WTC11 (cell line): ENCODE results near the gene CXCL16. TPM values are rescaled to one million over a fixed set of nuclear protein-coding genes. Genes with fewer than 3 reads are reported as not detected.
A peak's percentile ranks its signal among the peaks of the same experiment; 100 is the strongest.

Experiments
- ATAC-seq: fragments of 200-7000 bp; cut with Tn5 transposase; 2 replicates; pipeline ENCODE4 v1.10.0; 2021; ENCODE audit warnings: mild to moderate bottlenecking, moderate library complexity
- CTCF ChIA-PET: fragments of 300-600 bp; sonication (Branson Sonifier 250); formaldehyde crosslinking; loops from one replicate; lab custom pipeline; 2021; ENCODE audit warnings: antibody characterized with exemption; lab: Charles Lee
- POLR2A ChIA-PET: fragments of 350-600 bp; sonication (Branson Sonifier 250); formaldehyde crosslinking; loops from one replicate; lab custom pipeline; 2021; ENCODE audit warnings: antibody characterized with exemption; lab: Charles Lee
- DNase-seq: peaks from one replicate; pipeline ENCODE4 v3.0.0; 2021; ENCODE audit warnings: low spot score
- H3K27ac Mint-ChIP-seq: 2 replicates; pipeline ENCODE4 v1.8.0; 2021; ENCODE audit warnings: mixed read lengths
- H3K27me3 Mint-ChIP-seq: 2 replicates; pipeline ENCODE4 v1.8.0; 2021; ENCODE audit warnings: low read depth, mild to moderate bottlenecking, moderate library complexity, mixed read lengths
- H3K36me3 Mint-ChIP-seq: 2 replicates; pipeline ENCODE4 v1.8.0; 2021; ENCODE audit warnings: mixed read lengths
- H3K4me1 Mint-ChIP-seq: 2 replicates; pipeline ENCODE4 v1.8.0; 2022; ENCODE audit warnings: mixed read lengths
- H3K4me3 Mint-ChIP-seq: 2 replicates; pipeline ENCODE4 v1.8.0; 2021; ENCODE audit warnings: mild to moderate bottlenecking, moderate library complexity, mixed read lengths
- H3K9me3 Mint-ChIP-seq: 2 replicates; pipeline ENCODE4 v1.8.0; 2021; ENCODE audit warnings: mixed read lengths
- ATF1 ChIP-seq: sonication (generic); formaldehyde crosslinking; IDR thresholded peaks from 2 replicates; pipeline ENCODE4 v1.8.1; 2023; ENCODE audit warnings: mild to moderate bottlenecking, moderate library complexity, missing genetic modification reagents
- CREM ChIP-seq: sonication (generic); formaldehyde crosslinking; IDR thresholded peaks from 2 replicates; pipeline ENCODE4 v1.8.1; 2022; ENCODE audit warnings: mild to moderate bottlenecking, missing genetic modification reagents, moderate library complexity
- FOXK1 ChIP-seq: sonication (generic); formaldehyde crosslinking; IDR thresholded peaks from 2 replicates; pipeline ENCODE4 v1.8.0; 2022; ENCODE audit warnings: mild to moderate bottlenecking, moderate library complexity, missing genetic modification reagents
- FOXP1 ChIP-seq: sonication (generic); formaldehyde crosslinking; IDR thresholded peaks from 2 replicates; pipeline ENCODE4 v1.8.0; 2022; ENCODE audit warnings: missing genetic modification reagents, mild to moderate bottlenecking, moderate library complexity, borderline replicate concordance
- GABPB1 ChIP-seq: sonication (generic); formaldehyde crosslinking; IDR thresholded peaks from 2 replicates; pipeline ENCODE4 v1.8.1; 2023; ENCODE audit warnings: mild to moderate bottlenecking, missing genetic modification reagents
- IRF1 ChIP-seq: sonication (generic); formaldehyde crosslinking; IDR thresholded peaks from 2 replicates; pipeline ENCODE4 v1.8.0; 2023; ENCODE audit warnings: missing genetic modification reagents
- JUN ChIP-seq: sonication (generic); formaldehyde crosslinking; IDR thresholded peaks from 2 replicates; pipeline ENCODE4 v1.8.0; 2023; ENCODE audit warnings: mild to moderate bottlenecking, missing genetic modification reagents
- MXD4 ChIP-seq: fragments of 250-450 bp; sonication (Bioruptor Pico); IDR thresholded peaks from 2 replicates; pipeline ENCODE4 v1.8.0; 2021; ENCODE audit warnings: mild to moderate bottlenecking, moderate library complexity, borderline replicate concordance
- NFE2L1 ChIP-seq: sonication (generic); formaldehyde crosslinking; IDR thresholded peaks from 2 replicates; pipeline ENCODE4 v1.8.1; 2023; ENCODE audit warnings: missing genetic modification reagents
- PREB ChIP-seq: sonication (generic); formaldehyde crosslinking; IDR thresholded peaks from 2 replicates; pipeline ENCODE4 v1.8.1; 2022; ENCODE audit warnings: mild to moderate bottlenecking, missing genetic modification reagents, moderate library complexity, borderline replicate concordance
- RORB ChIP-seq: fragments of 250-450 bp; sonication (Bioruptor Pico); IDR thresholded peaks from 2 replicates; pipeline ENCODE4 v1.9.0; 2021; ENCODE audit warnings: mild to moderate bottlenecking
- SMAD3 ChIP-seq: sonication (generic); formaldehyde crosslinking; IDR thresholded peaks from 2 replicates; pipeline ENCODE4 v1.8.0; 2022; ENCODE audit warnings: missing genetic modification reagents, mild to moderate bottlenecking, borderline replicate concordance
- SOX15 ChIP-seq: fragments of 250-450 bp; sonication (Bioruptor Pico); IDR thresholded peaks from 2 replicates; pipeline ENCODE4 v1.9.0; 2021; ENCODE audit warnings: mild to moderate bottlenecking
- TP53 ChIP-seq: sonication (generic); formaldehyde crosslinking; IDR thresholded peaks from 2 replicates; pipeline ENCODE4 v1.8.1; 2023; ENCODE audit warnings: mild to moderate bottlenecking, missing genetic modification reagents
- ZBTB21 ChIP-seq: sonication (generic); formaldehyde crosslinking; IDR thresholded peaks from 2 replicates; pipeline ENCODE4 v1.8.1; 2023; ENCODE audit warnings: mild to moderate bottlenecking, missing genetic modification reagents, borderline replicate concordance
- ZNF219 ChIP-seq: sonication (generic); formaldehyde crosslinking; IDR thresholded peaks from 2 replicates; pipeline ENCODE4 v1.8.0; 2023; ENCODE audit warnings: missing genetic modification reagents, mild to moderate bottlenecking, borderline replicate concordance
- ZNF317 ChIP-seq: sonication (generic); formaldehyde crosslinking; IDR thresholded peaks from 2 replicates; pipeline ENCODE4 v1.8.1; 2023; ENCODE audit warnings: low read depth, mild to moderate bottlenecking, moderate library complexity, missing genetic modification reagents, borderline replicate concordance
- ZNF396 ChIP-seq: fragments of 250-450 bp; sonication (Bioruptor Pico); IDR thresholded peaks from 2 replicates; pipeline ENCODE4 v1.8.0; 2021; ENCODE audit warnings: mild to moderate bottlenecking, moderate library complexity, borderline replicate concordance
- ZSCAN18 ChIP-seq: fragments of 250-450 bp; sonication (Bioruptor Pico); IDR thresholded peaks from 2 replicates; pipeline ENCODE4 v2.1.2; 2022; ENCODE audit warnings: mild to moderate bottlenecking, moderate library complexity
- total RNA-seq: library from RNA; stranded (reverse); gene quantifications from 3 replicates; pipeline ENCODE4 v1.2.3, GENCODE V29; 2021
- TF ChIP-seq, protein P1 (sequence below): fragments of 250-450 bp; sonication (Bioruptor Pico); IDR thresholded peaks from 2 replicates; pipeline ENCODE4 v1.9.0; 2021; ENCODE audit warnings: moderate library complexity, mild to moderate bottlenecking, inconsistent platforms, borderline replicate concordance
- TF ChIP-seq, protein P2 (sequence below): sonication (generic); formaldehyde crosslinking; IDR thresholded peaks from 2 replicates; pipeline ENCODE4 v1.8.0; 2022; ENCODE audit warnings: mild to moderate bottlenecking, missing genetic modification reagents
- TF ChIP-seq, protein P3 (sequence below): fragments of 250-450 bp; sonication (Bioruptor Pico); IDR thresholded peaks from 2 replicates; pipeline ENCODE4 v1.8.0; 2021; ENCODE audit warnings: mild to moderate bottlenecking
- TF ChIP-seq, protein P4 (sequence below): fragments of 250-450 bp; sonication (Bioruptor Pico); conservative IDR thresholded peaks from 2 replicates; pipeline ENCODE4 v1.9.0; 2021; ENCODE audit warnings: mild to moderate bottlenecking
- TF ChIP-seq, protein P5 (sequence below): sonication (generic); formaldehyde crosslinking; IDR thresholded peaks from 2 replicates; pipeline ENCODE4 v1.8.1; 2023; ENCODE audit warnings: mild to moderate bottlenecking, missing genetic modification reagents, borderline replicate concordance

The CXCL16 gene
- total RNA-seq, 1 experiment from 2014 or later: 3.8 TPM

DNA sequence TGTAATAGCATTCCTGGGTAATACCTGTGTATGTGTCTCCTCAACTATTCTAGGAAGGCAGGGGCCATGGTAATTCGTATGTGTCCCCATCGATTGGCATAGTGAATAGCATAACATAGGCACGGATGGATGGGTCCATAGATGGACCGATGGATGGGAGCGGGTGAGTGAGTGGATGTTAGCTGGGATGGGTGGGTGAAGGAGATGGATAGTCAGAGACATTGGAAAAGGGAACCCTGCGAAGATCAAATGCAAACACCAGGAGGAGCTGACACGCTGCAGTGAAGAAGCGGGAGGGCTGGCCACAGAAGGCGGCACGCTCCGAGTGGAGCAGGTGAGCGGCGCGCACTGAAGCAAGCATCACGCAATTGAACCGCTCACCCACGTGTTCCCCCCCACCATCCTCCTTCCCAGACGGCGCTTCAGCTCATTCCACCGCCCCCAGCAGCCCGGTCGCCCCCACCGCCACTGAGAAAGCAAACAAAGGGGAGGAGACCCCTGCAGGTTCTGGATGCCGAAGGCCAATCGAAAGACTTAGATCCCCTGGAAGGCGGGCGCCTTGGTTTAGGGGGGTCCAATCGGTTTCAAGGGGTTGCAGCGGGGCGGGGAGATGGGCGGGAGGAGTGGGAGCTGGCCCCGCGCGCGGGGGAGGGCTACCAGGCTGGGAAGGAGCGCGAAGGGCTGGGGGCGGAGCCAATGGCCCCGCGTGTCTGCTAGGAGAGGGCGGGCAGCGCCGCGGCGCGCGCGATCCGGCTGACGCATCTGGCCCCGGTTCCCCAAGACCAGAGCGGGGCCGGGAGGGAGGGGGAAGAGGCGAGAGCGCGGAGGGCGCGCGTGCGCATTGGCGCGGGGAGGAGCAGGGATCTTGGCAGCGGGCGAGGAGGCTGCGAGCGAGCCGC is 29.7 kb downstream of the CXCL16 start, which contains the start of gene ARRB2:
Gene ARRB2 (plus strand): TSS at position 839 of the 899 bp plus-strand sequence. CDS start 90 bp downstream, outside the sequence.
- H3K36me3 Mint-ChIP-seq: no peaks in the 10 kb centered on the region
- ATAC-seq (peak; percentile 85), DNase-seq (peak; percentile 95)
- ChIA-PET CTCF (interaction anchor here (0.6 to 2.6 kb wide), 21 partner anchors 10 to 258 kb away, joined by 3 to 17 read pairs (median 3); partner anchors contain the start of genes ALOX15, GLTPD2, MED11 and PLD2), POLR2A (interaction anchor here (0.5 to 1.4 kb wide), 4 partner anchors 21 to 189 kb away, joined by 3 to 4 read pairs (median 4); partner anchors contain the start of genes C17orf107 and MED11)
- peak within 1 kb of the TSS; percentile 82 for H3K4me3 Mint-ChIP-seq
- H3K27me3 Mint-ChIP-seq: peaks cover 7% of the 10 kb centered on the region
- peaks cover 6% of the 10 kb centered on the region for H3K9me3 Mint-ChIP-seq
- H3K4me1 Mint-ChIP-seq: peaks cover 30% of the 10 kb centered on the region
- H3K27ac Mint-ChIP-seq: peak within 1 kb of the TSS; percentile 98
- no peak for TF ChIP-seq ZNF219 (CRISPR knock-in tag)
- no peak for TF ChIP-seq RORB (CRISPR knock-in tag)
- TF ChIP-seq, protein P1, sequence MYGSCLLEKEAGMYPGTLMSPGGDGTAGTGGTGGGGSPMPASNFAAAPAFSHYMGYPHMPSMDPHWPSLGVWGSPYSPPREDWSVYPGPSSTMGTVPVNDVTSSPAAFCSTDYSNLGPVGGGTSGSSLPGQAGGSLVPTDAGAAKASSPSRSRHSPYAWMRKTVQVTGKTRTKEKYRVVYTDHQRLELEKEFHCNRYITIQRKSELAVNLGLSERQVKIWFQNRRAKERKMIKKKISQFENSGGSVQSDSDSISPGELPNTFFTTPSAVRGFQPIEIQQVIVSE: no peak
- no peak for TF ChIP-seq ATF1 (CRISPR knock-in tag)
- no peak for TF ChIP-seq ZBTB21 (CRISPR knock-in tag)
- peak; percentile 81 for TF ChIP-seq FOXP1
- TF ChIP-seq, protein P2, sequence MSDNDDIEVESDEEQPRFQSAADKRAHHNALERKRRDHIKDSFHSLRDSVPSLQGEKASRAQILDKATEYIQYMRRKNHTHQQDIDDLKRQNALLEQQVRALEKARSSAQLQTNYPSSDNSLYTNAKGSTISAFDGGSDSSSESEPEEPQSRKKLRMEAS (CRISPR knock-in tag): peak; percentile 65; the same call in 1 of the 2 replicates
- TF ChIP-seq MXD4 (CRISPR knock-in tag): no peak
- no peak for TF ChIP-seq ZNF396
- TF ChIP-seq GABPB1: peak; percentile 69; the same call in 1 of the 2 replicates
- TF ChIP-seq ZSCAN18 (CRISPR knock-in tag): no peak
- peak; percentile 88 for TF ChIP-seq ZNF317 (CRISPR knock-in tag)
- no peak for TF ChIP-seq IRF1 (CRISPR knock-in tag)
- no peak for TF ChIP-seq NFE2L1 (CRISPR knock-in tag)
- TF ChIP-seq TP53 (CRISPR knock-in tag): 0 out of 2 replicates have a peak, but pooled peaks have one; percentile 26
- TF ChIP-seq SOX15: no peak
- TF ChIP-seq CREM (CRISPR knock-in tag): no peak
- TF ChIP-seq, protein P3, sequence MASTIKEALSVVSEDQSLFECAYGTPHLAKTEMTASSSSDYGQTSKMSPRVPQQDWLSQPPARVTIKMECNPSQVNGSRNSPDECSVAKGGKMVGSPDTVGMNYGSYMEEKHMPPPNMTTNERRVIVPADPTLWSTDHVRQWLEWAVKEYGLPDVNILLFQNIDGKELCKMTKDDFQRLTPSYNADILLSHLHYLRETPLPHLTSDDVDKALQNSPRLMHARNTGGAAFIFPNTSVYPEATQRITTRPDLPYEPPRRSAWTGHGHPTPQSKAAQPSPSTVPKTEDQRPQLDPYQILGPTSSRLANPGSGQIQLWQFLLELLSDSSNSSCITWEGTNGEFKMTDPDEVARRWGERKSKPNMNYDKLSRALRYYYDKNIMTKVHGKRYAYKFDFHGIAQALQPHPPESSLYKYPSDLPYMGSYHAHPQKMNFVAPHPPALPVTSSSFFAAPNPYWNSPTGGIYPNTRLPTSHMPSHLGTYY (CRISPR knock-in tag): no peak
- TF ChIP-seq PREB (CRISPR knock-in tag): no peak
- TF ChIP-seq FOXK1 (CRISPR knock-in tag): 0 out of 2 replicates have a peak, but pooled peaks have one; percentile 59
- TF ChIP-seq, protein P4, sequence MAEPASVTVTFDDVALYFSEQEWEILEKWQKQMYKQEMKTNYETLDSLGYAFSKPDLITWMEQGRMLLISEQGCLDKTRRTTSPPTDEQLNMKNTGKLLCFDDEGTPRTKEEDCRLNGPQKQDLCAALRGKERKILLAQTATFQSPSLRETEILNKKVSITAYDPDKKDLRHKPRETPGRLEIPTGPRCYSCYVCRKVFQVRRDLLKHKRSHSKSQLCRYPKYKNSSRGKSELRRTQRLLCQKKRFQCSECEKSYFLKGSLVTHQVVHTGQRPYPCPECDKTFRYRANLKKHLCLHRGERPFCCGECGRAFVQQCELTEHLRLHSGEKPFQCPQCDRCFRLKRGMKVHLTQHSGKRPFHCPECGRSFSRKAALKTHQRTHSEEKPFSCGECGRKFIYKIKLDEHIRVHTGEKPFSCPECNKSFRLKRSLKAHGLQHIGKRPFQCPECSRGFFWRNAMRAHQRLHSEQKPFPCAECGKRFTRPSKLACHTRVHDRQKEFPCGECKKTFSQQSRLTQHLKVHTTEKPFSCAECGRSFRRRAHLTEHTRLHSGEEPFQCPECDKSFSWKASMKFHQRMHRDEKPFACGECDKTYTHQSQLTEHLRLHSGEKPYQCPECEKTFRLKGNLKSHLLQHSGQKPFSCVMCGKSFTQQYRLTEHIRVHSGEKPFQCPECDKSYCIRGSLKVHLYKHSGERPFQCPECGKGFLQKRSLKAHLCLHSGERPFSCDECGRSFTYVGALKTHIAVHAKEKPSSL (CRISPR knock-in tag): no peak
- TF ChIP-seq, protein P5, sequence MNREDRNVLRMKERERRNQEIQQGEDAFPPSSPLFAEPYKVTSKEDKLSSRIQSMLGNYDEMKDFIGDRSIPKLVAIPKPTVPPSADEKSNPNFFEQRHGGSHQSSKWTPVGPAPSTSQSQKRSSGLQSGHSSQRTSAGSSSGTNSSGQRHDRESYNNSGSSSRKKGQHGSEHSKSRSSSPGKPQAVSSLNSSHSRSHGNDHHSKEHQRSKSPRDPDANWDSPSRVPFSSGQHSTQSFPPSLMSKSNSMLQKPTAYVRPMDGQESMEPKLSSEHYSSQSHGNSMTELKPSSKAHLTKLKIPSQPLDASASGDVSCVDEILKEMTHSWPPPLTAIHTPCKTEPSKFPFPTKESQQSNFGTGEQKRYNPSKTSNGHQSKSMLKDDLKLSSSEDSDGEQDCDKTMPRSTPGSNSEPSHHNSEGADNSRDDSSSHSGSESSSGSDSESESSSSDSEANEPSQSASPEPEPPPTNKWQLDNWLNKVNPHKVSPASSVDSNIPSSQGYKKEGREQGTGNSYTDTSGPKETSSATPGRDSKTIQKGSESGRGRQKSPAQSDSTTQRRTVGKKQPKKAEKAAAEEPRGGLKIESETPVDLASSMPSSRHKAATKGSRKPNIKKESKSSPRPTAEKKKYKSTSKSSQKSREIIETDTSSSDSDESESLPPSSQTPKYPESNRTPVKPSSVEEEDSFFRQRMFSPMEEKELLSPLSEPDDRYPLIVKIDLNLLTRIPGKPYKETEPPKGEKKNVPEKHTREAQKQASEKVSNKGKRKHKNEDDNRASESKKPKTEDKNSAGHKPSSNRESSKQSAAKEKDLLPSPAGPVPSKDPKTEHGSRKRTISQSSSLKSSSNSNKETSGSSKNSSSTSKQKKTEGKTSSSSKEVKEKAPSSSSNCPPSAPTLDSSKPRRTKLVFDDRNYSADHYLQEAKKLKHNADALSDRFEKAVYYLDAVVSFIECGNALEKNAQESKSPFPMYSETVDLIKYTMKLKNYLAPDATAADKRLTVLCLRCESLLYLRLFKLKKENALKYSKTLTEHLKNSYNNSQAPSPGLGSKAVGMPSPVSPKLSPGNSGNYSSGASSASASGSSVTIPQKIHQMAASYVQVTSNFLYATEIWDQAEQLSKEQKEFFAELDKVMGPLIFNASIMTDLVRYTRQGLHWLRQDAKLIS (CRISPR knock-in tag): no peak
- TF ChIP-seq JUN (CRISPR knock-in tag): no peak
- no peak; the same call in 1 of the 2 replicates for TF ChIP-seq SMAD3
